ENCODE measurements around the gene STBD1.
"Not testable (repeated sequence)": the region's sequence is repeated elsewhere in the genome, so short reads cannot be mapped to it uniquely, and the experiment has no call there.

STBD1 gene

GRCh38 chr4:76322236-76322635 lies 15.7 kb downstream of the STBD1 start:
- DNase-seq (ENCODE audit: low read depth): no peak

GRCh38 chr4:76325072-76325471 lies 18.5 kb downstream of the STBD1 start:
- DNase-seq (ENCODE audit: low read depth): no peak

- DNase-seq (ENCODE audit: low read depth): no peak
These were observed 20.0 kb downstream of the STBD1 start for GRCh38 chr4:76326515-76326914.

- no peak for DNase-seq (ENCODE audit: low read depth)
These were observed 28.4 kb downstream of the STBD1 start for GRCh38 chr4:76334885-76335284.

GRCh38 chr4:76339364-76339763 lies 32.8 kb downstream of the STBD1 start:
- DNase-seq (ENCODE audit: low read depth): no peak

- DNase-seq (ENCODE audit: low read depth): no peak
These were observed 34.5 kb downstream of the STBD1 start for GRCh38 chr4:76341063-76341462.

- no peak for DNase-seq (ENCODE audit: low read depth)
These were observed 35.7 kb downstream of the STBD1 start for GRCh38 chr4:76342191-76342590.

- DNase-seq (ENCODE audit: low read depth): no peak
These were observed 36.3 kb downstream of the STBD1 start for GRCh38 chr4:76342803-76343202.

- no peak for DNase-seq (ENCODE audit: low read depth)
These were observed 48.3 kb downstream of the STBD1 start for GRCh38 chr4:76354517-76355473.

- DNase-seq (ENCODE audit: low read depth): no peak
These were observed 51.4 kb downstream of the STBD1 start for GRCh38 chr4:76357981-76358380.

- DNase-seq (ENCODE audit: low read depth): not testable (repeated sequence)
These were observed 53.4 kb downstream of the STBD1 start for GRCh38 chr4:76359881-76360466.
